ENCODE measurements around the gene ZNF136. TPM values are rescaled to one million over a fixed set of nuclear protein-coding genes. Genes with fewer than 3 reads are reported as not detected.

ZNF136 gene
- total RNA-seq (2014; rRNA removed), result 6.8 and 7.1 TPM in 2 replicates
- 1.5 TPM for polyA plus RNA-seq (2012)

DNA sequence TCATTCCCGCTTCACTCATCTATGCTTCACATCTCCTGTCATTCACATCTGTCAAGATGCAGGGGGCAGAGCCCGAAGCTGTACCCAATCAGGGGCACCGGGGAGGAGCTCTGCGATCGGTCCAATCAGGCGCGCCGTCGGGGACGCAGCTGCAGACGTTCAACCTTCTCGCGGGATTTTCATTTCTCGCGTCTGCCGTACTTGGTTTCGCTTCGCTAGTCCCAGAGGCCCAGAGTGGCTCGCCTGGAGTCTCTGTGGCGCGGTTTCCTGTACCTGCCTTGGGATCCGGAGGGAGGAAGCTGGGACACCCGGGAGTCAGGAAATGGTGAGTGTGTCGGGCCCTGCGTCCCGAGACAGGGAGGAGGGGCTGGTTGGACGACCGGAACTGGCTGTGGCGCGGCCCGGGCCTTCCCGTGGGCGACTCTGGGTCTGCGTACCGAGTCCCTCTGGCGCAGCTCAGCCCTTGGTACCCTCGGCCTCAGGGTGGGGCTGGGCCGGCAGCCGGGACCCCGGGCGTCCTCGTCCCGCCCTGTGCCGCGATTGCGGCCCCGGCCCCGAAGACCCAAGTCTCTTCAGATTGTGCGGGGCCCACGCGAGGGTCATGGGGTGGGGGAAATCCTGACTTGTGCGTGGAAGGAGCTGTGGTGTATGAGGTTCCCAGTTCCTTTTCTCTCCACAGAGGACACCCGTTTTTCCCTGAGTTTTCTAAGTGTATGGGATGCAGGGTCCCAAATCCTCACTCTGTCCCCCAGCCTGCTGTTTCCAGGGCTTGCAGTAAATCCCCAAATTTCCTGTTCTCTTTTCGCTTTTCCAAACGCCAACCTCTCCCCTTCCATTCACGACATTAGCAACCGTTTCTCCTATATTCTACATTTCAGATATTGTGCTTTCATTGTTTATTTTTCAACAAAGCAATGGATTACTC is at the start of gene ZNF136:
Gene ZNF136 (plus strand): TSS at position 215 of the 925 bp plus-strand sequence. CDS start 108 bp downstream, at position 323.
- DNase-seq (ENCODE audit: low read depth), result peak; percentile 95

DNA sequence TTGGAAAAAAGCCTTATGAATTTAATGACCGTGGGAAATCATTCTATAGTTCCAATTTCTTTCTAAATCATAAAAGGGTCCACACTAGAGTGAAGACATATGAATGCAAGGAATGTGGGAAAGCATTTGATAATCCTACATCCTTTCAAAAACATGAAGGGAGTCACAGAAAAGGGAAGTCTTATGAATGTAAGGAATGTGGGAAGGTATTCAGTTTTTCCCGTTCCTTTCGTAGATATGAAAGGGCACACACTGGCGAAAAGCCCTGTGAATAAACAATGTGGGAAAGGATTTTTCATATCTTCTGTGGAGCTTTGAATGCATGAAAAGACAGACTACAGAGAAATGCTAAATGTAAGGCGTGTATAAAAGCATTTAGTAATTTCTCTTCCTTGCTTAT is 49.8 kb upstream of the ZNF136 start:
- no peak for DNase-seq (ENCODE audit: low read depth)

DNA sequence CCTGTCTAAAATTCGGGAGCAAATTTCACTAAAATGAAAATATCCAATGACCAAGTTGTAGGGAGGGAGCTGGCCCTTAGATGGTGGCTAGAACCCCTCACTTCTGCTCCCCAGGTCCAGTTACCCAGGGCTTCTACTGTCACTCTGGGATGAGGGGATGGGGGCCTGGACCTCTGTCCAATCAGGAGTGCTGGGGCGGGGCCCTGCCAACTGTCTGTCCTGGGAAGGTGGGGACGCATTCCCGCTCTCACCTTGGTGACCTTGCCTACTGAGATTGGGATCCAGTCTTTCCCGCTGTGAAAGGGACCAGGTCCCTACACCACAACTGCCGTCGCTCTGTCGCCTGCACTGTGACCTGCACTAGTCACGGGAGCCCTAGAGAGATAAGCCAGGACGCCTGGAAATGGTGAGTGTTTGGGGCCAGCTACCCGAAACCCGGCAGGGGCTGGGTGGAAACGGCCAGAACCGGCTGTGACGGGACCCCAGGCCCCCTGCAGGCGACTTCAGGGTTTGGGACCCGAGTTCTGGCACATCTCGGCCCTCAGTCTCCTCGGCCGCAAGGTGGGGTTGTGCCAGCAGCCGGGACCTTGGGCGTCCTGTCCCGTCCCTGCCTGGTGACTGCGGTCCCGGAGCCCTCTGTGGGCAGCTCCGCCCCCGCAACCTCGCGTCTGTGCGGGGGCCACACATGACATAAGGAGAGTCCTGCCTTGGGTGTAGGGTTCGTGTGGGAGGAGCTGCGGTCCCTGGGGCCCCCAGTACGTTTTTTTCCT is 45.5 kb upstream of the ZNF136 start:
- DNase-seq (ENCODE audit: low read depth), result no peak

DNA sequence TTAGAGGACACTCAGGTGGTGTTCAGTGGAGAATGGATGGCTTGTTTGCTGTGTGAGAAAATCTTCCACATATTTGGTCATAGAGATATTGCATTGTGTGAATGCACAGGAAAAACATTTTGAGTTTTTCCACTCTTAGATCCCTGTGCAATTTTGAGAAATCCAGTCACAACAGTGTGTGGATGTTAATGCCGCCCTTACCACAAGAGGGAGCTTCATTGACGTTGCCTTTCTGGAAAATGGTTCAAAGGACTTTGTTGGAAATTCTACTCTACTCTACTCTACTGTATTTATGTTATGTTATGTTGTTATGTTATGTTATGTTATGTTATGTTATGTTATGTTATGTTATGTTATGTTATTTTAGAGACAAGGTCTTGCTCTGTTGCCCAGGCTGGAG is 36.2 kb upstream of the ZNF136 start:
- DNase-seq (ENCODE audit: low read depth), result no peak

DNA sequence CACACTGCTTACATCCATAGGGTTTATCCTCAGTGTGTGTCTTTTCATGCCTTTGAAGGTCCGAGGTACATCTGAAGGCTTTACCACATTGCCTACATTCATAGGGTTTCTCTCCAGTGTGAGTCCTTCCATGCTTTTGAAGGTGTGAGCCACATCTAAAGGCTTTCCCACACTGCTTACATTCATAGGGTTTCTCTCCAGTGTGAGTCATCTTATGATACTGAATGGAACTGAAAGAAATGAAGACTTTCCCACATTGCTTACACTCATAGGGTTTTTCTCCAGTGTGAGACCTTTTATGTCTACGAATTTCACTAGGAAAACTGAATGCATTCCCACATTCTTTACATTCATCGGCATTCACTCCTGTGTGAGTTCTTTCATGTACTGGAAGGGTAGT is 29.8 kb upstream of the ZNF136 start:
- DNase-seq (ENCODE audit: low read depth), result peak; percentile 37

DNA sequence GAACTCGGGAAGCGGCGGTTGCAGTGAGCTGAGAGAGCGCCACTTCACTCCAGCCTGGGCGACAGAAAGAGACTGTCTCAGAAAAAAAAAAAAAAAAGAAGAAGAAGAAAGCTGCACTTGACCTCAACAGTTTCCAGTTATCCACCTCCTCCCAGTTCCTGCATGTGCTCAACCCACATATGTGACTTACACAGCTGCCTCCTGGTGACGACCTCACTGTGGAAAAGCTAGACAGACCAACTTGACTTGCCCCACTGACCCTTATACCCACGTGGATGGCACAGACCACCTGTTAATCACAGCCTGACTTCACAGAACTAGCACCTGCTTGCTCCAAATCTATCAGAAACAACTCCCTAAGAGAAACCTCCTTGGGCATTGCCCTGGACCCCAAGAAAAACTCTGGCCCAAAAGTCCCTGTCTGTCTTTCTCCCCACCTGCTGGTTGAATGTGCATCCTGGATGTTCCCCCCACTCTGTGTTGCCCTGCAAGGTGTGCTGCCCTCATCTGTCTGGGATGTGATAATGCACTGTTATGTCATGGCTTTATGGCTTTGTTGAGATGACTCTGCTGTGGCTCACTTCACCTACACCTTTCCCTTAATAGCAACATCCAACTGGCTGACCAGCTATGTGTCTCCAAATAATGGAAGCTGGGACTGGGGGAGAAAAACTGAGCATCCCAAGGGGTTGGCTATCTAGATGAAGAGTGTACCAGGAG is 25.5 kb upstream of the ZNF136 start:
- DNase-seq (ENCODE audit: low read depth), result no peak

DNA sequence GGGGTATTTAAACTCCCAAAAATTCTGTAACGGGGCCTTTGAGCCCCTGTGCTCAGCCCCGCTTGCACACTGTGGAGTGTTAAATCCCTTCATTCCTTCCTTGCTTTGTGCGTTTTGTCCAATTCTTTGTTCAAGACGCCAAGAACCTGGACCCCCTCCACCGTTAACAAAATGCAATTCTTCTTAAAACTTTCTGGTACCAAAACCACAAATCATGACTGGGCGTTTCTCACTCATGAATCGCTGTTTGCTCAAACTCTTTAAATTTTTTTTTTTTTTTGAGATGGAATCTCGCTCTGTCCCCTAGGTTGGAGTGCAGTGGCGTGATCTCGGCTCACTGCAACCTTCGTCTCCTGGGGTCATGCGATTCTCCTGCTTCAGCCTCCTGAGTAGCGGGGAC is 23.6 kb upstream of the ZNF136 start:
- no peak for DNase-seq (ENCODE audit: low read depth)

DNA sequence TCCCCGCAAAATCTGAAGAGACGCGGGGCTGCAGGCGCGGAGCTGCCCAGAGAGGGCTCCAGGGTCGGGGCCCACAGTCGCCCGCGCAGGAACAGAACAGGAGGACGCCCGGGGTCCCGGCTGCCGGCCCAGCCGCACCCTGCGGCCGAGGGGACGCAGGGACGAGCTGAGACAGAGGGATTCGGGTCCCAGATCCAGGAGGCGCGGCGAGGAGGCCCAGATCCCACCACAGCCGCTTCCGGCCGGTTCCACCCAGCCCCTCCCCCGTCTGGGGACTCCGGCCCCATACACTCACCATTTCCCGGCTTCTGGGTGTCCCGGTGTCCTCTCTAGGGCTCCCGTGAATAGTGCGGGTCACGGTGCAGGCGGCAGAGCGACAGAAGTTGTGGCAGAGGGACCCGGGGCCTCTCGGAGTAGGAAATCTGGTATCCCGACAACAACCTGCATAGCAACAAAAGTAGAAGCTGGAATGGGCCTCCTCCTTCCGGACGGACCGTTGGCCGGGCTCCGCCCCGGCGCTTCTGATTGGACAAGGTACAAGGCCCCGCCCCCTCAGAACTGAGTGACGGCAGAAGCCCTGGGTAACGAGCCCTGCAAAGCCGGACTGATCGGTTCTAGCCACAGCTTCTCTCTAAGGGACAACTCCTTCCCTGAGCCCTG is 22.9 kb upstream of the ZNF136 start, which contains the start of gene ZNF20:
Gene ZNF20 (minus strand): TSS at position 466 of the 660 bp plus-strand sequence. CDS start 168 bp downstream, at position 298.
- DNase-seq (ENCODE audit: low read depth), result peak; percentile 89

DNA sequence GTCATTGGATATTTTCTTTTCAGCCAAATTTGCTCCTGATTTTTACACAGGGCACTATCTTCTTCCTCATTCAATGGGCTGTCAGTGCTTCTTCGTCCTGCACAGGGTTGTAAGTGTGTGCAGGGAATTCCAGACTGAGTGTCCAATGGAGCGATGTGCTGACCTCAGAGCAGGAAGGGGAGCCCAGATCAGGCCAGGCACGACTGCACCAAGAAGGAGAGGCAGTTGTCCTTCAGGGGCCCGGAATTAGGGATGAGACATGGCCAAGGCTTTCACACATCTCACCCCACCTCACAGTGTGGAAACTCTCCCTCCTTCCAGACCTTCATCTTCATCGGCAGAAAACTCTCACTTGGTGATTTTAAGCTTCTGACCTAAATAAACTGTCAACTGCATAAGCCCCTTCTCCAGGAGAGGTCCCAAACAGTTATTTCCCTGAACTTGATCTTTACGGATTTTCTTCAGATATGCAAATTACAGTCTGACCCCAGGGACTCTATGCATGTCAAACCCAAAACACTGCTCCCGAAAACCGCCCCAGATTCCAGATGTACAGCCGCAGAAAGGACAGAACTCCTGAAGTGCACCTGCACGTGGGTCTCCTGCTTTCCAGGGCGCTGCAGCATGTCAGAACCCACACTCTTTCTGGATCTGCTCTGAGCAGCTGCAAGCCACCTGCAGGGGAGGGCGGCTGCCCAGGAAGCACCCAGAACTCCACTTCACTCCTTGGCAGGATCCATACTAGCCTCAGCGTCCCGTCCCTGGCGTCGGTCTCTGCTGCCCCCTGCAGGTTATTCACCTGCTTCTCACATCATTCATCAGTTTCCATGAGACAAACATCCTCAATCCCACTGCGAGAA is 22.1 kb upstream of the ZNF136 start:
- peak; percentile 74 for DNase-seq (ENCODE audit: low read depth)

DNA sequence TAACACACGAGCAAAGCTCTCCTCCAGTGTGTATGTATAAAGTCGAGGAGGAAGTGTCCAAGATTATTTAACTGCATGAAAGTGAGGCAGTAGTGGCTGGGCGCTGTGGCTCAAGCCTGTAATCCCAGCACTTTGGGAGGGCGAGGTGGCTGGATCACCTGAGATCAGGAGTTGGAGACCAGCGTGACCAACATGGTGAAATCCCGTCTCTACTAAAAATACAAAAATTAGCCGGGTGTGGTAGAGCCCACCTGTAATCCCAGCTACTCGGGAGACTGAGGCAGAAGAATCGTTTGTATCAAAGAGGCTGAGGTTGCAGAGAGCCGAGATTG is 21.5 kb upstream of the ZNF136 start:
- DNase-seq (ENCODE audit: low read depth), result no peak

DNA sequence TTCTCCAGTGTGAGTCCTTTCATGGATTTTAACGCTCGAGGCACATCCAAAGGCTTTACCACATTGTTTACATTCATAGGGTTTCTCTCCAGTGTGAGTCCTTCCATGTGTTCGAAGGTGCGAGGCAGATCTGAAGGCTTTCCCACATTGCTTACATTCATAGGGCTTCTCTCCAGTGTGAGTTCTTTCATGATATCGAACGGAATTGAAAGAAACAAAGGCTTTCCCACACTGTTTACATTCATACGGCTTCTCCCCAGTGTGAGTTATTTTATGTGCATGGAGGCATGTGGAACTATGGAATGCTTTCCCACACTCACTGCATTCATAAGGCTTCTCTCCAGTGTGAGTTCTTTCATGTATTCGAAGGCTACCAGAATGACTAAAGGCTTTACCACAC is 17.5 kb upstream of the ZNF136 start:
- DNase-seq (ENCODE audit: low read depth), result no peak

DNA sequence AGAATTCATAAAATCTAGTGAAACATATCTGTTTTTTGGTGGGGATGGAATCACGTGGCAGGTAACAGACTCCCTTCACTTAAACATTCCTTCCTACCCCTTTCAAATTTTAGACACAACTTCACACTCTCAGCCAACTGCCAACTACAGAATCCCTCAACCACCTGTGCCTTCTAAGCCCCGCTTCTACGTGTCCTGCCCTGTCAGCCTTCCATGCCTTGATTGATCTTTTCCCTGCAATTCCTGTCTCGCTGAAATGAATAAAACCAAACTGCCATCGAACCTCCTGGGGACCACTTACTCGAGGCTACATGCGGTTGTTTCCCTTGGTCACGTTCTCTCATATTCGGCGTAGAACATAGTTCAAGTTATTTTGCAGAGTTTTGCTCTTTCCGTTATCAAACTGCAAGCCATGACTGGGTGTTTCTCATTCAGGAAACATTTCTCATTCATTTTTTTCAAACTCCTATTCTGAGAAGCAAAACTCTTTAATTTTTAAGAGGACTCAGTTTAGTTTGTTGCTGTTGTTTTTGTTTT is 7.5 kb upstream of the ZNF136 start:
- DNase-seq (ENCODE audit: low read depth), result no peak

DNA sequence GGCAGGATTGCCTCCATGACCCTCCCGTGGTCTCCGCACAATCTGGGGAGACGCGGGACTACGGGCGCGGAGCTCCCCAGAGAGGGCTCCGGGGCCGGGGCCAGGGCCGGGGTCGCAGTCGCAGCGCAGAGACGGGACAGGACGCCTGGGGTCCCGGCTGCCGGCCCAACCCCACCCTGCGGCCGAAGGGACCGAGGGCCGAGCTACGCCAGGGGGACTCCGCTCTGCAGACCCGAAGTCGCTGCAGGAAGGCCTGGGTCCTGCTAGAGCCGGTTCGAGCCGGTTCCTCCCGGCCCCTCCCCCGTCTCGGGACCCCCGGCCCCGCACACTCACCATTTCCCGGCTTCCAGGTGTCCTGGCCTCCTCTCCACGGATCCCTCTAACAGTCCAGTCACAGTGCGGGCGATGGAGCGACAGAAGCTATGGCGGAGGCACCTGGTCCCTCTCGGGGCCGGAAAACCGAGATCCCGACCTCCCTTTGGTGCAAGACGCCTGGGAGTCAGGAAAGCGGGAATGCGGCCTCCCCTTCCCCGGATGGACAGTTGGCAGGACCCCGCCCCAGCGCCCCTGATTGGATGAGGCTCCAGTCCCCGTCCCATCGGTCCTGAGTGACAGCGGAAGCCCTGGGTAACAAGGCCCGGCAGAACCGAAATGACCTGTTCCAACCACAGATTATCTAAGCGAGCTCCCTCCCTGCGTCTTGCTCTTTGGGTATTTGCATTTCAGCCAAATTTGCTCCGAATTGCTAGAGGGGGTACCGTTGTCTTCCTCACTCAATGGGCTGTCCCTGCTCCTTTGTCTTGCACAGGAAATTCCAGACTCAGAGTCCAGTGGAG is 6.5 kb upstream of the ZNF136 start, which contains the start of gene ZNF625:
Gene ZNF625 (minus strand): TSS at position 512 of the 836 bp plus-strand sequence. CDS start 176 bp downstream, at position 336.
- DNase-seq (ENCODE audit: low read depth), result peak; percentile 90

DNA sequence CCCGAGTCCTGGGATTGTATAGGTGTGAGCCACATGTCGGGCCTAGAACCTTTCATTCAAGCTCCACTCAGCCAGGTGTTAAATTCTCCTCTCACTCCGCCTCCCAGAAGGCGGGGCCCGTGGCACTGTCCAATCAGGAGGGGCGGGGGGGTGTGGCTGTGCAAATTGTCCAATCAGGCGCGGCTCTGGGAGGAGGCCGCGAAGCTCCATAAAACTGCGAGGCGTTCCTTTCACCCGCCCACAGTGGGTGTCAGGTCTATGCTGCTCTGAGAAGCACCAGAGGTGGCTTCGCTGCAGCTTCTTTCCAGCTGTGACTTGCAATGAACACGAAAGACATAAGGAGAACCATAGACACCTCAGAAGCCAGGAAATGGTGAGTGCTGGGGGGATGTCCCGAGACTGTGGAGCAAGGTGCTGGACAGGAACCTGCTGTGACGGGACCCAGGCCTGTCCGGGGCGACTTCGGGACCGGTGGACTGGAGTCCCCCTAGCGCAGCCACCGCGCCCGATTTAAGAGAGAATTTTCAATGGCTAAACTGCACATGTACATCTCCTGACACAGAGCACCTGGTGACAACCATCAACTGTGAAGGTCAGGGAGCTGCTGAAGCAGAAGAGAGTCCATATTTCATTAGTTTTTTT is 3.0 kb upstream of the ZNF136 start:
- DNase-seq (ENCODE audit: low read depth), result no peak

DNA sequence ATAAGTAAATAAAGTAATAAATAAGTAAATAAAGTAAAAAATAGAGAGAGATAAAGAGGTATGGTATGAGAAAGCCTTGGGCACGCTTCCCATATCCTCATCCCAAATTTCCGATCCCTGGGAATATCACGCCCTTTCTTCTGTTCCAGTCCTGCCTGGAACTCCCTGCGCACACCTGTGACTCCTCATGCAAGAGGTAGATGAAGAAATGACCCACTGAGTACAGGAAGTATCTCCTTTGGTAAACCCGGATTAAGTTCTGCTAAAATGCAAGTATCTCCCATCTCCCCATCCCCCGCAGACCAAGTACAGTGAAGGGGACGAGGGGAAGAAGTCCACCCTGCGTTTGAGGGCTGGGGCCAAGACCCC is 399 bp upstream of the ZNF136 start:
- DNase-seq (ENCODE audit: low read depth), result no peak

DNA sequence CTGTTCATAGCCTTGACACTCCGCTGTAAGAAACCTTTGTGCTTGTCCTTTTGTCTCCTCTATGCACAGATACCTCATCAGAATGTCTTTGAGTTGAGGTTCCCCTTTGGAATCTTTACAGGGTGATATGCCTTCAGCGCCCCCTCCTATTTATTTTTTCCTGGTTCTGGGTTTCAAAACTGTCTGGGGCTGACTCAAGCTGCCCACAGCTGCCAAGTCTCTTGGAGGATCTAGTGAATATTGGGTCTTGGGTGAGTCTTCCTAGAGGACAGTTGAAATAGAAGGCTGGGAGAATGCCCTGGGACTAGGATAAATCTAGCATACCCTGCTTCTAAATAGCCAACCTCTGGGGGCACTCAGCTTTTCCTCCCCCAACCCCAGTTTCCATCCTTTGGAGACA is 930 bp downstream of the ZNF136 start:
- DNase-seq (ENCODE audit: low read depth), result peak; percentile 58

DNA sequence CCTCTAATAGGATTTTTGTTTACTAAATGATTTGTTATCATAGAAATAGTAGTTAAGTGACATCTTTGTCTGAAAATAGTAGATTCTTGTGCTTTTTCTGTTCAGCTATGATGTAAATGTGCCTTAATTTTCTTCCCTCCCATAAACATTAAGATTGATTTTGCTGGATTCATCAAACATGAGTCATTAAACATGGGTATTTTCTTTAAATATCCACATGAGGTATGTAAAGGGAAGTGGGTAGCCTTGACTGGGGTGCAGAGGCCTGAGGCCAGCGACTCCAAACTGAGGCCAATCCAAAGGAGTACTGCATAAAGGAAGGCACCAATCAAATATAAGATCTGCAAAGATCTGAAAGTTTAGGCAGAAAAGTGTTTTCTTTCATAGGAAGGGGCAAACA is 3.7 kb downstream of the ZNF136 start:
- no peak for DNase-seq (ENCODE audit: low read depth)

DNA sequence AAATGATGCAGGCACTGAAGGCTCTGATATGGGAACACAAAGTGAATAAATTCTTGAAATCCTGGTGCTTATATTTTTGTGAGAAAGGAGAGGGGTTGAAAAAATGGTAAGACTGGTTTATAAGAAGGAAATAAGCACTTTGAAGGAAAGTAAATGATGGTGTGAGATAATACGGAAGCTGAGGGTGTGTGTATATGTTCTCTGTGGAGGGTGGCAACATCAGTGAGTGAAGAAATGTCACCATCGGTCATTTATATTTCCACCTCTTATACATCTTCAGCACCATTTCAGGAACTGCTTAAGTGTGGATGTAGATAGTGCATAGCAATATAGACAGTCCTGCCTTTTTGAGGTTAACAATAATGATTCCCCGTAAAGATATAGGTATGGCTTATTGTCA is 17.5 kb downstream of the ZNF136 start:
- DNase-seq (ENCODE audit: low read depth), result no peak

DNA sequence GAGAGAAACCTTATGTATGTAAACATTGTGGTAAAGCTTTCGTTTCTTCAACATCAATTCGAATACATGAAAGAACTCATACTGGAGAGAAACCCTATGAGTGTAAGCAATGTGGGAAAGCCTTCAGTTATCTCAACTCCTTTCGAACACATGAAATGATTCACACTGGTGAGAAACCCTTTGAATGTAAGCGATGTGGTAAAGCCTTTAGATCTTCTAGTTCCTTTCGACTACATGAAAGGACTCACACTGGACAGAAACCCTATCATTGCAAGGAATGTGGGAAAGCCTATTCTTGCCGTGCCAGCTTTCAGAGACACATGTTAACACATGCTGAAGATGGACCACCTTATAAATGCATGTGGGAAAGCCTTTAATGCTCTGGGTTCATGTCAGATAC is 24.7 kb downstream of the ZNF136 start:
- no peak for DNase-seq (ENCODE audit: low read depth)

Data from LHCN-M2 (cell line).